Kidney glomerular epithelial cell (primary cell): ENCODE results near the gene TAGLN2.

Source experiments
- DNase-seq: peaks from one replicate; lab custom pipeline; 2025; lab: John Stamatoyannopoulos, UW

The TAGLN2 gene

DNA sequence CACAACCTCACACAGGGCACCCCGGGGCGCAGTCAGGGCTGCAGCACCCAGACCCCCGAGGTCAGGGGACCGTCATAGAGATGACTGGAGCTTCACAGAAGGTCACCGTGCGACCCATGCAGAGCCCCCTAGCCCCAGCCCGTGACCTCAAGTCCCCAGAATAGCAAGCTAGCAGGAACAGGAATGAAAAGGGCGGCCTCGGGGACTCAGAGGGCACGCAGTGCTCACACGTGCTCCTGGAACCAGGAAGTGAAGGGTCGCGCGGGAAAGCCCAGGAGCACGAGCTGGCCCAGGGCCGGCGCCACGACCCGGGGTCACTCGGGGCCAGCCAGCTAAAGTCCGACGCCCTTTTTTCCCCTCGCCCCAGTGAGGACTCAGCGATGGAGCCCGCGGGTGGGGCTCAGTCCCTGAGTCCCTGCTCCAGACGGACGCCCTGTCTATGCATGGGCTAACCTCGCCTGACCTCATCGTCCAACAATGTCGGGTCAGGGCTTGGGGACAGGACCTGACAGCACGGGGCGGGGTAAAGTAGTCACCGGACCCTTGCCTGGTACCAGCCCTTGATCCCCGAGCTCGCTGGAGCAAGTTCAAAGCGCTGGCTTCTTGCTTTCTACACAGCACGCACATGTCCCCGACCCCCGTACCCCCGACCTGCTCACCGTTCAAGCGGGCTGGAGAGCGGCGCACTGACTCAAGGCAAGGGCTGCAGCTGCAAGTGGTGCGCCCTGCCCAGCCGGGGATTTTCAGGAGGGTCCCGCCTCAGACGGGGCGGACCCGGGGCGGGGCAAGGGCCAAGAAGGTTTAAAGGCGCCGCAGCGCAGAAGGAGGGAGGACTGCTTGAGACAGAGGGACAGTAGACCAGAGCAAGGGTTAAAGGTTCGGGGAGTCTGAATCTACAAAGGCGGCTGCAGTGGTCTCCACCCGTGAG, at the start of gene TAGLN2:
Gene TAGLN2, minus strand, starts transcription at position 717 of the 928 bp plus-strand sequence. CDS start 4,998 bp downstream, outside the sequence.
- DNase-seq, result peak; percentile 93

DNA sequence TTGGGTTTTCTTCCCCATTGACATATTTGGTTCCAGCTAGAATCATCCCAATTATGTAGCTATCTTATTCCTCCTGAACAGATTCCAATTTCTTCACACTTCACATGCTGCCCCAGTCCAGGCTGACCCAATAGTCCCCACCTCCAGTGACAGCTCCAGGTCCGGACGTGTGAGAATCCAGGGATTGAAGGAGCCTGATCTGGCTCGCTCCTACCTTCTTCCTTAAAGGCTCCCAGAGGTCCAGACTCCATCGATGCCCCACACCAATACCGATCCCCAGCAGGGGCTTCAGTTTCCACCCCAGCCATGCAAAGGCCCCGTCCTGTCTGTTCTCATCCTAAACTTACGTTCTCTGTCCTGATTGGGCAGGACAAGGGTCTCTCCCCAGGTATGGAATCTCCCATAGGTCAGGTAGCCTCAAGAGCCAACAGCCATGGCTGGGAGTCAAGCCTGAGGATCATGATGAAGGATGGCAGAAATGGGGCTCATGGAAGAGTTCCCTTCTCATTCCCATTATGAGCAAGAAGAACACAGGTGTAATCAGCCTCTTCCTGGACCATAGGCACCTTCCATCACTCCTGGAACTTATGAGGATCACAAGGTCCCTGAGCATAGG, 49.2 kb upstream of the TAGLN2 start:
- DNase-seq, result no peak

DNA sequence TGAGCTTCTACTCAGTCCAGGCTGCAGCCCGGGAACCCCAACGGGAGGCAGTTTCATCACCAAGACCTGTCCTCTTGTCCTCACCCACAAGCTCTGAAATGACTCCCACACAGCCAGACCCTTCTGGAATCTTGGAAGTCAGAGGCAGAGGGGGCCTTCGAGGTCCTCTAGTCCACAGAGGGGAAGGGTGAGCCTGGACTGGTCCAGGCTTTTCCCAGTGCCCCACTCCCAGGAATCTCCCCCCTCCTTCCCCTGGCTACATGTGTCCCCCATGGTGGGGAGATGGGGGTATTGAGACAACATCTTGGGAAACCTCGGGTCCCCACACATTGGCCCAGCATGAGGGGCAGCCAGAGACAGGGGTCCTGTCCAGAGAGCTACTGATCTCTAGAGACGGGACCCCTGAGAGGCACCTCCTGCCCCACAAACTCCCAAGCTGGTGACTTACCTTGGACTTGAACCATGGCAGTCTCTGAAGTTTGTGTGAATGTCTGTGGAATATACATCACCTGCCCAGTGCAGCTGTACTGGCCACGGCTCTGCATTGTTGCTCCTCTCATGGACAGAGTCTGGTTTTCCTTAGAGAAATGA, 48.1 kb upstream of the TAGLN2 start:
- DNase-seq, result no peak

DNA sequence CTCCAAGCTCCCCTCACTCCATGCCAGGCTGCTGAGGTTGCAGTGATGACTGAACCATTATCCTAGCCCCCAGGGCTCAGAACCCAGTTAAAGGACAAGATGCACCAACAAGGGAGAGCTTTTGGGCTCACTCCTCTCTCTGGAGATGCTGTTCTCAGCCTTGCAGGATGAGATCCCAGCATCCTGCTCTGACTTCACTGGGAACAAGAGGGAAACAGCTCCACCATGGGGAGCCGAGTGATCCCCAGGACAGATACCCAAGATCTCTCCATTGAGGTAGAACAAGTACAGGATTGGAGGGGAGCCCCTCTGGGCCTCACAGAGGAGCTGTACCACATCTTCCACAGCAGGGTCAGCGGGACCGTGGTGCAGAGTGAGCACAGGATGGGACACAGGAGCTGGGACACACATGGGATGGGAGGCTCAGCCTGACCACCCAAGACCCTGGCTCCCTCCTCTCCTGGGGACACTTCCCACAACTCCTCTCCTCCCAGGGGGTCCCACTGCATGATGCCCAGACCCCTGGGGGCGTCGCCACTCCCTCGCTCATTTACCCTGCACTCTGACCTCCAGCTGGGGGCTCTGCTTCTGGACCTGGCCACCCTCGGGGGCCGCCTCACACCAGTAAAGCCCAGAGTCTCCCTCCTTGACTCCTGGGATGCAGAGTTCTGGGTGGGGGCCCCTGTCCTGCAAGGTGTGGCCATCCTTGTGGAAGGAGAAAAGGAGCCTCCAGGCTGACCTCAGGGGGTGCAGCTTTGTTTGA, 47.3 kb upstream of the TAGLN2 start:
- DNase-seq, result no peak

DNA sequence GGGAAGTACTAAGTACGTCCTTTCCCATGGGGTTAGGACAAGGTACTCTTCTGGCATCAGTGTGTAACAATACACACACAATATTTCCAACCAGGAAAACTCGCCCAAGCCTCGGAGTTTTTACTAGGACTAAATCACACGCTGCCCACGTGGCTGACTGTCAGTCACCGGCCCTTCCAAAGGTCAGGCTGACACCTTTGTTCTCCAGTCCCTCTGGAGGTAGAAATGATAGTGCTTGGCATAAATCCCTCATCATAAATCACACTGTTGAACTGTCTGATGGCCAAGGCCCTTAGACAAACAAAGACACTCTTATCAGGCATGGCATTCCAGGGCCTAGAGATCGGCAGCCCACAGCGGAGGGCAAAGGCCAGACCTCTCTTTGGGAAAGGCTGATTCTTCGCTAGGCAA, 45.6 kb upstream of the TAGLN2 start:
- no peak for DNase-seq

DNA sequence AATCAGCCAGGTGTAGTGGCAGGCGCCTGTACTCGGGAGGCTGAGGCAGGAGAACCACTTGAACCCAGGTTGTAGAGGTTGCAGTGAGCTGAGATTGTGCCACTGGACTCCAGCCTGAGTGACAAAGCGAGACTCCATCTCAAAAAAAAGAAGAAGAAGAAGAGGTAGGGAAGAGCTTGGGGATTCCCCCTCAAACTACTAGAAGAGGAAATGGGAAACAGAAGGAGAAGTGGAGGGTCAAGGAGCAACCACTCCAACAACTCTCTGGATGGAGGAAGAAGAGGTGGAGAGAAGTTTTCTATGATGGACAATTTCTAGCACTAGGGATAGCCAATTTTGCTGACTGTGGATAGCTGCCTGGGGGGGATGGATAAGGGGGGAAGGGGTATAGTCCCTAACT, 43.6 kb upstream of the TAGLN2 start:
- DNase-seq, result no peak

DNA sequence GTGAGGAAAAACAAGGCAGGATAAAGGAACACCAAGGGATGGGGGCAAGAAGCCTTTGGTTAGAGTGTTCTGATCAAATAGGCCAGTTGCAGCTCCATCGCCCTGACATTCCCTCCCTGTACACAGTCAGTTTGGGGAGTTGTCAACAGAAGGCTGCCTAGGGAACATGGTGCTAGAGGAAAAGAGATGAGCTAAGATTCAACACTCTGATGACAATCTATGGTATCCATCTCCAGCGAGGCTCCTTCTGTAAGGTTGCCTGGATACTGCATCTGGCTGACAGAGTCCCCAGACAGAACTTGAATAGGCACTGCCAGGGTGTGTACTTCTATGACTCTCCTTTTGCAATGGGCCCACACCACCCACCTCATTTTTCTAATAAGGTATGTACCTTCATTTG, 40.0 kb upstream of the TAGLN2 start:
- DNase-seq, result no peak

DNA sequence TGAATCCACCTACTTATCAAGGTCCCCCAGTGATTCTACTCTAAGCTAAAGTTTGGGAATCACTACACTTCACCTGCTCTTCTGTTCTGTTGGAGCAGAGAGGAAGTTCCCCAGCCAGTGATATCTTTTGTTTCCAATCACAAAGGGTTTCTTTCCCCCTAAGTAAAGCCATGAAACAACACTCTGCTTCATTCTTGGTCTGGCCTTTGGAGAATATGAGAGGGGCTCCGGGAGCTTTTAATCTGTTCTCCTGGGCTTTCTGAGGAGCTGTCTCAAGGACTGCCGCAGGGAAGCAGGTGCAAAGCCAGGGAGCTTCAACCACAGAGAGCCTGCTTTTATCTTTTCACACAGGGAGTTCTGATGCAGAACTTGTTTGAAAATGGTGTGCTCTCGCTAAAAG, 38.8 kb upstream of the TAGLN2 start:
- no peak for DNase-seq

DNA sequence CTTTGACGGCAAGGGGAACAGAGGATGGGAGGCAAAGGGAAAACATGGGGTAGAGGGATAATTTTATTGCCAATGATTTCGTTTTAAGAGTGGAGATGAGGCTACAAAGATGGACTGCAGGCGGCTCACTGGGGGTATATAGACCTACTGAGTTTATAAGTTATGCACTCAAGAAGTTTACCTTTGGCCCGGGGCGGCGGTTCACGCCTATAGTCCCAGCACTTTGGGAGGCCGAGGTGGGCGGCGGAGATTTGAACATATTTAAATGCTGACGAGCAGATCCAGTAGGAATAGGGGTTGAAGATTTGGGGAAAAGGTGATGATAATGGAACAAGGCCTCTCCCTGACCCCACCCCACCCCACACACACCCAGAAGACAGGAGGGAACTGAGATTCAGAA, 36.9 kb upstream of the TAGLN2 start:
- no peak for DNase-seq

DNA sequence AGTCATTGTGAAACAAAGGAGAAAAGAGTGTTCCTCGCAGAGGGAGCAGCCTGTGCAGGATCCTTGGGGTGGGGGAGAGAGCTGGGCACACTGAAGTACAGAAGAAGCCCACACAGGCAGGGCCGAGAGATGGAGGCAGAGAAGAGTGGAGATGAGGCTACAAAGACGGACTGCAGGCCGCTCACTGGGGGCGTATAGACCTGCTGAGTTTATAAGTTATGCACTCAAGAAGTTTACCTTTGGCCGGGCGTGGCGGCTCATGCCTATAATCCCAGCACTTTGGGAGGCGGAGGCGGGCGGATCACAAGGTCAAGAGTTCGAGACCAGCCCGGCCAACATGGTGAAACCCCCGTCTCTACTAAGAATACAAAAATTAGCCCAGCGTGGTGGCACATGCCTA, 36.3 kb upstream of the TAGLN2 start:
- no peak for DNase-seq

DNA sequence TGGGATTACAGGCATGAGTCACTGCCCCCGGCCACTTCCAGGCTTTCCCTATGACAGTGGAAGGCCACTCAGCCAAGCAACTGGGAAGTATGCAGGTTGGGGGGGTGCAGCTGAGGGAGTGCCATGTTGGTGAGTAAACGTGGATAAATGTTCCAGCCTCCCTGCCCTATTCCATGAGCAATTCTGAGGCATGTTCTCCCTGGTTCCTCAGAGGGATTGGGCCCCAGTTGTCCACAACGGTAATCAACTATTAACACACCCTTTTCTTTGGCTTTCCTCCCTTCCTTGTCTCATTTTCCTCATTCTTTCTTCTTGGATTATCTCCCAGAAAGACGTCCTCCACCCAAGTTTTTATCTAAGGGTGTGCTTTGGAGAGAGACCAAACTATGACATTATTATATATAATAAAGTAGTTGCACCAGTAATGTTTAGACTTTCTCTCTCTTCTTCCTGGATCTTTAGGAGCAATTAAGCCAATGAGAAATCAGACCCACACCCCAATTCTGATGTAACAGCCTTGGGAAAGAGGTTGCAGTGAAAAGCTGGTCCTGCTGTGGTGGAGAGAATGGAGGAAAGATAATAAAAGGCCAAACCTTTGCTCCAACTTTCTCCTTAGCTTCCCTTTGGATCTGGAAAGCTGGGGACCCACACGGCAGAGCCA, 35.5 kb upstream of the TAGLN2 start:
- no peak for DNase-seq

DNA sequence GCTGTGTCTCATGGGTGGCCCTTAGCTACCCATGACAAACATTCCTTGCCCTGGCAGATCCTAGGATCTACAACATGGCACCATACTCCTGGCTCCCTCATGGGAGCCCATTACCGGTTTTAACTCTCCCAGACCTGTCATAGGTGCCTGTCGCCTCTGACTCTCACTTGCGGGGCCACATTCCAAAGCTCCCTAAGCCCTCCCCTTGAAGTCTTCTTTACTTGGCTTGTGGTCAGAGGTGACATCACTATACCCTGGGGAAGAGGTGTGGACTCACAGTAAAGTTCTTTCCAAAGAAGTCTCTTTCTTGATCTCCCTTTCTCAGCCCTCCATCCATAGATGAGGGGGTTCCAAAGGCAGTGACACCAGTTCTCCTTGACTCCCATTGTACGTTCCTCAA, 34.1 kb upstream of the TAGLN2 start:
- DNase-seq, result no peak

DNA sequence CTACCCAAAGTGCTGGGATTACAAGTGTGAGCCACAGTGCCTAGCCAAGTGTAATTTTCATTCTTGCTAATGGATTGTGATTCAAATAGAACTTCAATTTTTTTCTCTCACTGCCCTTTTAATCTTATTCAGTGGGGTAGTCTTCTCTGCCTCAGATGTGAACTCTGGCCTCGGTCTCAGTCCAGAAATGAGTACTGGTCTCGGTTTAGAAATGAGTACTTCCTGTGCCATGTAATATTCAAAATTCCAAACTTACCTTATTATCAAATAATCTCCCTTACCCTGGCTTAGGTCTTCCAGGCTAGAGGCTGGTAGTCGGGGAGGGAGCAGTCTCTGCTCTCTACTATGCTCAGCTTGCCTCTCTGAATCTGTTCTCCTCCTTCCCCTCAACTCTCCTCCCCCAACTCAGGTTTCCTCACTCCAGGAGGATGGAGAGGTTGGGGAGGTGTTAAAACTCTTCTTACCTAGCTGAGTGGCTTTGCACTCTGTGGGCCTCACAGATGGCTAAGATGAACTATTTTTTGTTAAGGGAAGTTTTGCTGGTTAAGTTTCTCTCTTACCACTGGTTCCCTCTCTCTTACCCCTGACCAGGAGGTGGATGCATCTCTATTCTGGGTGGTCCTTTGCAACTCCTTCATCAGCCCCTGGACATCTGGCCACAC, 33.5 kb upstream of the TAGLN2 start:
- no peak for DNase-seq

DNA sequence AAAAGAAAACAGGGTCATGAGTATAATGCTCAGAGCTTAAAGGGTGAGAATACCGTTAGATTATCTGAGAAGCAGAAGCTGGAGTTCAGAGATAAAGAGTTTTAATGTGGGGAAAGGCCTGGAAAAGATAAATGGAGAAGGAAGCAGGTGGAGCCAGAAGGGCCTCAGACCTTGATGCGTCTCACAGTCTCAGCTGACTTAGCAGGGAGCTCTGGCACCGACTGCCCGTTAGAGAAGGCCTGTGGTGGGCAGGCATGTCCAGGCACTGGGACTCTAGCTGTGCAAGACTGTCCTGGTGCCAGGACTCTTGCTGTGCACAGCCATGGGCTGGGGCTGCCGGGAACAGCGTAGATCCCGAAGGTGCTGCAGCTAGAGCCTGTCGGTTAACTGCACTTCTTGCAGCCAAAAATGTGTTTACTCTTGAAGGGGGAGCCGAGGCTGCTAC, 32.5 kb upstream of the TAGLN2 start:
- no peak for DNase-seq

DNA sequence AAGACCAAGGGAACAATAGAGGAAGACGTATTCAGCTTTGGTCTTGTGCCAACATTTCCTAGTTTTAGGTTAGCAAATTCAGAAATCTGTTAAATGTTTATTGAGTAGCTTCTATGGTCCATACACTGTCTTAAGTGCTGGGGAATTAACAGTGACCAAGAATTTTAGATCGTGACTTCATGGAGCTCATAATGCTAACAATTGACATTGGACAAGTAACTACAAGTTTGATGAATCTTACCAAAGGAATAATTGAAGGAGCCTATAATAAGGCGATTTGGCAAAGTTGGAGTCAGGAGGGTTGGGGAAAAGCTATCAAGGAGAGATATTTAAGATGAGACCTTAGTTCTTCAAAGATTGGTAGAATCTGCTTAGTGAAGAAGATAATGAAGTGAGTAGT, 30.1 kb upstream of the TAGLN2 start:
- DNase-seq, result no peak

DNA sequence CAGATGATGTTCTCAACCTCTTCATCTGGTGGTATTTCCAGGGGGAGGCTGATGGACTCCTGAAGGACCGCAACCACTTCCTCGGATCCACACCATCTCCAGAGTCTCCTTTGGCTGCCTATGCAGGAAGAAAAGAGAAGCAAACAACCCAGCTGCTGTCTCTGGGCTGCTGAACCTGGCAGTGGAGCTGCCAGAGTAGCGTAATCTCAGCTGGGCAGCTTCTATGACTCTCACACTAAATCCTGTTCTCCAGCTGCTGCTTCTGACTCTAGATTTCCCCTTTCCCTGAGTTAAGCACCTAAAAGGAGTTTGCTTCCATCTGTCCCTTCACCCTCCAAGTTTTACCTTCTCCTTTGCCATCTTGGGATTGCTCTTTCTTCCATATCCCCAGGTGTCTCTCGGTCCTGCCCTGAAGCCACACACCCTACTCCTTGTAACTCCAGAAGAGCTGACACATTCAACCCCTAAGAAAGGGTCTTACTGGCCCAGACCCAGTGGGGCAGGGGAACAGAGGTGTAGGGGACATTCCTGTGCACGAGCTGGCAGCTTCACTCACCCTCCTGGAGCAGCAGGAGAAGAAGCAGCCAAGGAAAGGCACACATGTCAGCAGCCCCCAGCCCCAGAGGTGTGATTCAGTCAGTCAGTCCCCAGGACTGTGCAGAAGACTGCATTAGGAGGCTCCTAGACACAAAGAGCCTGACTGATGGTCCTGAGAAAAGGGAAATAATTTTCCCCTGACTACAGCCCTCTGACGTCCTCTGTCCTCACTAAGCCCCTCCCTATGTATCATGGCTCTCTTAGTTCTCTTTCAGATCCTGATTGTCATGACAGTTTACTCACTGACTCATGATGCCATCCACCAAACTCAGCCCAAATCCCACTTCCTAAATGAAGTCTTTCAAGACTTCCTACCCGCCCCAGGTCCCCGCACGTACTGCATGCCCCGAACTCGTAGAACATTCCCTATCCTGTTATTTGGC, 28.5 kb upstream of the TAGLN2 start, which contains the start of gene SLAMF9:
Gene SLAMF9, minus strand, starts transcription at position 702 of the 980 bp plus-strand sequence. Its CDS starts 100 bp downstream, at position 602.
- no peak for DNase-seq

DNA sequence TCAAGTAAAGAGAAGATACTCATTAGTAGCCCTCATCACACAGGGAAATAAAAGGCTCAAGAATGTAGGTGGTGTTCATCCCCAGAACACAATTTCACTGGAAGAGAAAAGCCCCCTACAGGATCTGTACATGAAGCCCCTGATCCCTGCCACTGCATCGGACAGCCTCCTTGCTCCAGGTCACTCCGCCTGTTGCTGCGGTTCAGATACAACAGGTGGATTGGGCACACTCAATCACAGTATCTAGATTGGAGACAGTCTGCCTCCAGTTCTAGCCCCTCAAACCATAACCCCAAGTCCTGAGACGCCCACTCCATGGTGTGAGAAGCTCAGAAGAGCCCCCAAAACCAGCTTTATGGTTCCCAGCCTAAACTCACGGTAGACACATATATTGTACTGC, 27.6 kb upstream of the TAGLN2 start:
- no peak for DNase-seq

DNA sequence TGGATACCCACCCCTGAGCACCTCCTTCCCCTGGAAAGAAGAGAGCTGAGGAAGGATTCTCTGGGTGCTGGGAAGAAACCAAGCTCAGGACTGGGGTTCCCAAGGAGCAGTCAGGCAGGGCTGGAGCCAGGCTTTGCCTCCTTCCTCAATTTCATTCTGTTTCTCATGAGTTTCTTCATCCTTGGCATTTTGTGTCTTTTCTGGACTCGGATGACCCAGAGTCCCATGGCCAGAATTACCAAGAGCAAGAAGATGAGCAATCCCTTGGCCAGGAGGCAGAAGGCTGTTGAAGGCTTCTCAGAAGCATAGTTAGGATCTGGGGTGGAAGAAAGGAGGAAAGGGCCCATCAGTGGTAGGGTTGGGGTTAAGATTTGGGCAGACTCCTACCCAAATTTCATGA, 26.2 kb upstream of the TAGLN2 start:
- DNase-seq, result no peak

DNA sequence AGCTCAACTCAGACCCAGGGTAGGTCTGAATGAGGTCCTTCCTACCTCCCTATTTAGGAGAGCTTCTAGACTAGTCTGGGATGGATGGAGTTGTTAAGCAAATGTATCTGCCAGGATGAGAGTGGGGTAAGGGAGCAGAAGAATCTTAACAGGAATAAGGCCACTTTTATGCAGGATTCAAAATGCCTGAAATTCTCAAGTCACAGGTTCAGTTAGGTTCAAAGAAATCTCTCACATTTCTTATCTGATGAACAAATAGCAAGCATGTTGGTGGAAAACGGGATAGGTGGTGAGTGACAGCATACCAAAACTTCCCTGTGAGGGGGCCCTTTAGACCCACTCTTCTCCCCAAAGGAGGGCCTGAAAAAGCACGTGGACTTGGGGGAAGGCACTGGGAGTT, 25.7 kb upstream of the TAGLN2 start:
- DNase-seq, result no peak

DNA sequence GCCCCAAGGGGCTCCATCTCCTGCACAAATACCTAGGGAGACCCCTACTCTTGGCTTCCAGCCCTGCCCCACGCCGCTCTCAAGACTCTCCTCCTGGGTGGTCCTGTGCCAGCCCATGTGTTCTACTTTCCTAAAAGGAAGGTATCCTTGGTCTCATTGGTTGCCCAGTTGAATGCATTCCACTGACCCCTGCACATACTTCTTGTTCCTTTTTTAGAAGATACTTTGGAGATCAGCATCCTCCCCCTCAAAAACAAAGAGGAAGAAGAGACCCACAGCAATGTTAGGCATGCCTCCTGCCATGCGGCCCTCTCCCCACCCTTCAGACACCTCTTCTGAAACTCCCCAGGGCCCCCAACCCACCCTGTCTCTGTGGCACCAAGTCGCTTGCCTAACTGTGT, 24.7 kb upstream of the TAGLN2 start:
- DNase-seq, result no peak
